NK-92 (cell line): Measurements from ENCODE around the gene PLPPR3.

Experiments used
- DNase-seq: peaks from one replicate; lab custom pipeline; 2025; ENCODE audit not compliant: unreplicated experiment; lab: John Stamatoyannopoulos, UW

Gene PLPPR3

DNA sequence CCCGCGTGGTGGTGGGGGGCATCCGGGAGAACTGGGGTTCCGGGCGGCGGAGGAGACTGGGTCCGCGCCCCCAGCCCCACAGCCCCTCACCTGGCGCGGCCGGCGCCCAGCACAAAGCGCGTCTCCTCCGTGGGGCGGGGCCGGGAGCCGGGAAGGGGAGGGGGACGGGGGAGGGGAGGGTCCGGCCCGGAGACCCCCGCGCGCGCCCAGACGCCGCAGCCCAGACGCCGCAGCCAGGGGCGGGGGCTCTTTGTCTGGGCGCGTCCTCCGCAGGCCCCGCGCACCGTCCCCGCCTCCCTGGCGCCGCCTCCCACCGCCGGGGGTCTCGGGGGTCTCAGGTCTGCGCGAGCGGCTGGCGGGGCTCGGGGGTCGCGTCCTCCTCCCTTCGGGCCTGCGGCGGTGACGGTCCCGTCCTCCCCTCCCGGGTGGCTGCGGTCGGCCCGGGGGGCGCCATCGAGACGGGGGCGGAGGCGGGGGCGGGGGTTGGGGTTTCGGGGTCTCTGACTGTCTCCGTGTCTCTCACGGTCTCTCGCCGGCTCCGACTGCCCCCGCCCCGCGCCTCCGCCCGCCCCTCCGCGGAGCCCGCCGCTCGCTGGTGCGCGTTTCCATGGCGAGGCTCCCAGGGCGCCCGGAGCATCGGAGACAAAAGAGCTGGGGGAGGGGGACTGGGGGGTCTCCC, at the start of gene PLPPR3:
Gene PLPPR3 (minus strand): TSS at position 131 of the 679 bp plus-strand sequence. CDS start 396 bp downstream, outside the sequence.
- no peak for DNase-seq

GRCh38 chr19:870963-871401, 49.2 kb upstream of the PLPPR3 start:
- DNase-seq, result no peak

GRCh38 chr19:870314-870713, 48.6 kb upstream of the PLPPR3 start:
- no peak for DNase-seq

GRCh38 chr19:869245-870177, 47.8 kb upstream of the PLPPR3 start:
- DNase-seq, result no peak

DNA sequence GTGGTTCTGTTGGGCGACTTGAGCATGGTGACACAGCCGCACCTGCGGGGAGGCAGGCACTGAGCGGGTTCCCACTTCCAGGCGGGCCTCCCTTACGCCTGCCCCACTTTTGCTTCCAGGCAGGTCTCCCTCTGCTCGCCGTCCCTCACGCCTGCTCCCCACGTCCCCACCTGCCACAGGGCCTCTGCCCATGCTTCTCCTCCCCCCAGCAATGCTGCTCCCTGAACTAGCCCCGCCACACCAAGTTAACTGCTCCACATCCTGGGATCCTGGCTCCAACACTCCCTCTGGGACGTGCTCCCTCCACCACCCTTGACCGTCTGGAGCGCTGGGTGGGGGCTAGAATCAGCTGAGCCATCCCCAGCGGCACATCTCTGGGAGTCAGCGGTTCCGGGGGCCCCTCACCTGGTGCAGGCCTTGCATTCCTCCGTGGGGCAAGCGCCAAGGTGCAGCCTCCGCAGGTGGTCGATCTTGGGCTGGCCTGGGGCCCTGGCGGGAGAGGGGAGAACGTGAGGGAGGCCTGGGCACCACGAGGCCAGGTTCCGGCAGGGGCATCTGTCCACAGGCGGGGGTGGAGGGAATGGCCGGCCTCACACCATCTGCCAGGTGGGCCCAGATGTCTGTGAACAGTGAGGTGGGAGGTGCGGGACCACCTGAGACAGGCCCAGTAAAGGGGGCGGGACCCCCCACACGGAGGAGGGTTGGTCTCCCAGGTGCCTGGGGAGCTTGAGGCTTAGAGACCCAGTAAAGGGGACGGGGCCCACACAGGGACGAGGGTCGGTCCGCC, 46.9 kb upstream of the PLPPR3 start:
- DNase-seq, result no peak

GRCh38 chr19:867855-868457, 46.2 kb upstream of the PLPPR3 start:
- no peak for DNase-seq

DNA sequence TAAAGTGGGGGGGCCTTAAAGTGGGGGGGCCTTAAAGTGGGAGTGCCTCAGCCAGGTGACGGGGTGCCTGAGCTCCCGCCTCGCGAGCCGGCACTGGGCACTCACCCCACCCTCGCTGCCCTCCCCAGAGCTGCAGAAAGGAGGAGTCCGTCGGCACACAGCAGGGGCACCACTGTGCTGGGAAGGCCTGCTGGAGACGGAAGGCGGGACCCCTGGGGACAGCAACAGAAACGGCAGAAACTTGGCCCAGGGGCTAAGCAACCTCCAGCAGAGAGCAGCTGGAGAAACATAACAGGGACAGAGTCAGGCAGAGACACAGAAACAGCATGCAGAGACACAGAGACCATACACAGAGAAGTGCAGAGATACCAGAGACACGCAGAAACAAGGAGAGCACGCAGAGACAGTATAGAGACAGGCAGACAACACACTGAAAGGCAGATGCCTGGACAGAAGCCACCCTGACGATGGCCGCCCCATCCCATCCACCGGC, 45.6 kb upstream of the PLPPR3 start:
- no peak for DNase-seq

DNA sequence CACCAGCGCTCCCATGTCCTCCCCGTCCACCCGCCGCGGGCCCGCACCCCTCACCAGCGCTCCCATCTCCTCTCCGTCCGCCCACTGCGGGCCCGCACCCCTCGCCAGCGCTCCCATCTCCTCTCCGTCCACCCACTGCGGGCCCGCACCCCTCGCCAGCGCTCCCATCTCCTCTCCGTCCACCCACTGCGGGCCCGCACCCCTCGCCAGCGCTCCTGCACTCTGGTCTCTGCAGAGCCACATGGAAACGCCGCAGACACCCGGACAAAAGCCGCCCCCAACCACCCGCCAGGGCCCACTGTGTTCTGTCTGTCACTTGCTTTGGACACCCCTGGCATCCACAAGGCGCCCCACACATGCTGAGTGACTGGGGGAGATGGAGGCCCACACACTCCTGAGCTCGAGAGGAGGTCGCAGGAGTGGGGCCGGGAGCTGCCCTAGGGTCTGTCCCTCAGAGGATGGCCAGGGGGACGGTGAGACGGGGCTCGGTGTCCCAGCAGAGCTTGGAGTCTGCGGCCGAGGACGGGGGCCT, 45.1 kb upstream of the PLPPR3 start:
- no peak for DNase-seq

DNA sequence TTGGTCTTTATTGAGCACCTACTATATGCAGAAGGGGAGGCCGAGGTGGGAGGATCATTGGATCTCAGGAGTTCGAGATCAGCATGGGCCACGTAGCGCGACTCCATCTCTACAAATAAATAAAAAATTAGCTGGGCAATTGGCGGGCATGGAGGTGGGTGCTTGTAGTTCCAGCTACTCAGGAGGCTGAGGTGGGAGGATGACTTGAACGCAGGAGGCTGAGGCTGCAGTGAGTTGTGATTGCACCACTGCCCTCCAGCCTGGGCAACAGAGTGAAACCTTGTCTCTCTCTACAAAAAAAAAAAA, 41.5 kb upstream of the PLPPR3 start:
- DNase-seq, result no peak

DNA sequence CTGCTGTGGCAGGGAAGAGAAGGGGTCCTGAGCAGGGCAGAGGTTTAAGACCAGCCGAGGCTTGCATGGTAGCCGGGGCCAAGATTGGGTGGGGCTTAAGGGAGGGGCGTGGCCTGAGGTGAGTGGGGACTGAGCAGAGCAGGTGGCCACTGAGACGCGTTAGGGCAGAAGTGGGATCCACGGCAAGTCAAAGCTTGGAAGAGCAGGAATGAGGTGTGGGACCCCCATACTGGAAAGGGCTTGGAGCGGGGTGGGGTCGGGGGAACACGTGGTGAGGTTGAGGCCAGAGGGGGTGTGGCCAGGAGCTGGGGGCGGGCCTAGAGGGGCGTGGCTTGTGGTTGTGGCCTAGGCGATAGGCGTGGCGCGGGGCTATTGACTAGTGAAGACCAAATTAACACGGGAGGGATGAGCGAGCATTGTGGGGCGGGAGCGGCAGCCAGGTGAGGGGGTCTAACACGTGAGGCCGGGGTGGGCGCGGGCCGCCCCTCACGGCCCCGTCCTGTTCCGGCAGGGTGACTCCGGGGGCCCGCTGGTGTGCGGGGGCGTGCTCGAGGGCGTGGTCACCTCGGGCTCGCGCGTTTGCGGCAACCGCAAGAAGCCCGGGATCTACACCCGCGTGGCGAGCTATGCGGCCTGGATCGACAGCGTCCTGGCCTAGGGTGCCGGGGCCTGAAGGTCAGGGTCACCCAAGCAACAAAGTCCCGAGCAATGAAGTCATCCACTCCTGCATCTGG, 41.0 kb upstream of the PLPPR3 start:
- no peak for DNase-seq

- DNase-seq, result no peak
Measured at GRCh38 chr19:861756-862580, 40.2 kb upstream of the PLPPR3 start.

DNA sequence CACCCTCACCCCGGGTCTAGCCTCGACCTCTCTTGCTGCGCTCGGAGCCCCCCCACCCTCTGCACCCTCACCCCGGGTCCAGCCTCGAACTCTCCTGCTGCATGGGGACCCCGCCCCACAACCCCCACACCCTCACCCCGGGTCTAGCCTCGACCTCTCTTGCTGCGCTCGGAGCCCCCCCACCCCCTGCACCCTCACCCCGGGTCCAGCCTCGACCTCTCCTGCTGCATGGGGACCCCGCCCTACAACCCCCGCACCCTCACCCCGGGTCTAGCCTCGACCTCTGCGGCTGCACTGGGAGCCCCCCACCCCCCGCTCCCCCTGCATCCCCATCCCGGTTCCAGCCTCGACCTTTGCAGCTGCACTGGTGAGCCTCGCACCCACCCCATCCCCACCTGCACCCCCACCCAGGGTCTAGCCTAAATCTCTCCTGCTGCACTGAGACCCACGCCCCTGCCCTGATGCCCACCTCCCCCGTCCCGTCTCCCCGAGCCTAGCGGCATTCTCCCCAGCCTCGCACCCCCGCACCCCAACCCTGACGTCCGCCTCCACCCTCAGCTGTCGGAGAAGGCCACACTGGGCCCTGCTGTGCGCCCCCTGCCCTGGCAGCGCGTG, 39.5 kb upstream of the PLPPR3 start:
- no peak for DNase-seq

DNA sequence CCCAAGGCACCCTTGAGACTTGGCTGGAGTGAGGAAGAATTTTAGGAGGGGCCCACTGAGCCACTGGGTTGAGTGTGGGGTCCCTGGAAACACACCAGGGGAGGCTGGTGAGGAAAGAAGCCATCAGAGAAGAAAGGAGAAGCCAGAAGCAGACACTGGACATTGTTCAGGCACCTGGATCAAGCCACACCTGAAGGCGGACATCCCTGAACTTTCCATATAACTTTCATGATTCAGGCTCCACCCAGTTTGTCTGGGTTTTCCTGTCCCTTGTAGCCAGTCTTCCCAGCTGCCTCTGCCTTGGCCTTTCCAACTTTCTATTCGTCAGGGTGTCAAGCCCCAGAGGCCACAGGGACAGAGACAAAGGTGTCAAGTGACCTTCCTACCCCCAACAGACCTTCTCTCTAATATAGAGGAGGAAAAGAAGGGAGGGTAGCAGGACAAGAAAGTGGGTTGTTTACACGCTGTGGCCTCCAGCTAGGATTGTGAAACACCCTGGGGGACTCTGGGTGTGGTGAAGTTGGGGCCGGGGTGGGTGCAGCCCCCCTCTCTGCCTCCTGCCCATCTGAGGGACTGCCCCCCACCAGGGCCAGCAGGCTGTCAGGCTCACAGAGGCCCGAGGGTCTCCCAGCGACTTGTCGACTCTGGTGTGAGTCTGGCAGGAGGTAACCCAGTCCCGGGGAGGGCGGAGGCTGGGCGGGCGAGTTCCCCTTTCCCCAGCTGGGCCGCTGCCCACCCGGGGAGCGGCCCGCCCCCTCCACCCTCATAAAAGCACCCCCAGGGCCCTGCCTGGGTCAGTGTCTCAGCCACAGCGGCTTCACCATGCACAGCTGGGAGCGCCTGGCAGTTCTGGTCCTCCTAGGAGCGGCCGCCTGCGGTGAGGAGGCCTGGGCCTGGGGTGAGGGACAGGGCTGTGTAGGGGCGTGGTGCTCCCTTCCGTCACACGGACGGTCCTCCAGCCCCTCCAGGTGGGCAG, 37.4 kb upstream of the PLPPR3 start, which contains the start of gene CFD:
Gene CFD (plus strand): TSS at position 797 of the 976 bp plus-strand sequence. CDS start 26 bp downstream, at position 823.
- no peak for DNase-seq

DNA sequence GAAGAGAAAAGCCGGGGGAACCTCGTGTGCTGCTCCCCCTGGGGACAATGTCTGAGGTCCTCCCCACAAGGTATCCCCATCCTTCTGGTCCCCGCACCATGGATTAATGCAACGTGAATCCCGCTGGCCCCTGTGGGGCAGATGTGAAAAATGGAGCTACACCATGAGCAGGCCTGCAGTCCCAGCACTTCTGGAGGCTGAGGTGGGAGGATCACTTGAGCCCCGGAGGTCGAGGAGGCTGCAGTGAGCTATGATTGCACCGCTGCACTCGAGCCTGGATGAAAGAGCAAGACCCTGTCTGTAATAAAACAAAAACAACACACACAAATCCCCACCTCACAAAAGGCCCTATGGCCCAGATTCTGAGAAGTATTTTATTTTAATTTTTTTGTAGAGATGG, 36.5 kb upstream of the PLPPR3 start:
- DNase-seq, result no peak

DNA sequence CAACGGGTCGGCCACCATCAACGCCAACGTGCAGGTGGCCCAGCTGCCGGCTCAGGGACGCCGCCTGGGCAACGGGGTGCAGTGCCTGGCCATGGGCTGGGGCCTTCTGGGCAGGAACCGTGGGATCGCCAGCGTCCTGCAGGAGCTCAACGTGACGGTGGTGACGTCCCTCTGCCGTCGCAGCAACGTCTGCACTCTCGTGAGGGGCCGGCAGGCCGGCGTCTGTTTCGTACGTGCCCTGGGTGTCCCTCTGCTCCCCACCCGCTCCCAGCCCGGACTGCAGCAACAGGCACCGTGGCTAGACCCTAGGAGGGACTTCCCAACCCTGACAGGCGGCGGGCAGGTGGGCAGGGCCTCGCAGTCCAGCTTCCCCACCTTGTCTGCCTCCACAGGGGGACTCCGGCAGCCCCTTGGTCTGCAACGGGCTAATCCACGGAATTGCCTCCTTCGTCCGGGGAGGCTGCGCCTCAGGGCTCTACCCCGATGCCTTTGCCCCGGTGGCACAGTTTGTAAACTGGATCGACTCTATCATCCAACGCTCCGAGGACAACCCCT, 33.9 kb upstream of the PLPPR3 start:
- no peak for DNase-seq

GRCh38 chr19:855142-855541, 33.4 kb upstream of the PLPPR3 start:
- no peak for DNase-seq

DNA sequence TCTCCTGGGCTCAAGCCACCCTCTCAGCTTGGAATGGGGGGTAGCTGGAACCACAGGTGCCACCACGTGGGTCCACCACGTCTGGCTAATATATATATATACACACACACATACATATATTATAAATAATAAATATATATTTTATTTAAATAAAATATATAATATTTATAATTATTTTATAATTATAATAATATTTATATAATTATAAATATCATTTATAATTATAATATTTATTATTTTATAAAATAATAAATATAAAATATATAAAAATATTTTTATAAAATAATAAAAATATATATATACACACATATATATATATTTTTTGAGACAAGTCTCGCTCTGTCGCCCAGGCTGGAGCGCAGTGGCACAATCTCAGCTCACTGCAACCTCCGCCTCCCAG, 32.8 kb upstream of the PLPPR3 start:
- DNase-seq, result no peak
